C1 segment of cervical spinal cord (tissue), 14 donors: ENCODE results near the gene TNRC6C.
"Not testable (repeated sequence)": the region's sequence is repeated elsewhere in the genome, so short reads cannot be mapped to it uniquely, and the experiment has no call there.

Experiments used
- DNase-seq, 14 donors: peaks; one replicate each; lab custom pipeline; 2025; lab: John Stamatoyannopoulos, UW

TNRC6C gene

DNA sequence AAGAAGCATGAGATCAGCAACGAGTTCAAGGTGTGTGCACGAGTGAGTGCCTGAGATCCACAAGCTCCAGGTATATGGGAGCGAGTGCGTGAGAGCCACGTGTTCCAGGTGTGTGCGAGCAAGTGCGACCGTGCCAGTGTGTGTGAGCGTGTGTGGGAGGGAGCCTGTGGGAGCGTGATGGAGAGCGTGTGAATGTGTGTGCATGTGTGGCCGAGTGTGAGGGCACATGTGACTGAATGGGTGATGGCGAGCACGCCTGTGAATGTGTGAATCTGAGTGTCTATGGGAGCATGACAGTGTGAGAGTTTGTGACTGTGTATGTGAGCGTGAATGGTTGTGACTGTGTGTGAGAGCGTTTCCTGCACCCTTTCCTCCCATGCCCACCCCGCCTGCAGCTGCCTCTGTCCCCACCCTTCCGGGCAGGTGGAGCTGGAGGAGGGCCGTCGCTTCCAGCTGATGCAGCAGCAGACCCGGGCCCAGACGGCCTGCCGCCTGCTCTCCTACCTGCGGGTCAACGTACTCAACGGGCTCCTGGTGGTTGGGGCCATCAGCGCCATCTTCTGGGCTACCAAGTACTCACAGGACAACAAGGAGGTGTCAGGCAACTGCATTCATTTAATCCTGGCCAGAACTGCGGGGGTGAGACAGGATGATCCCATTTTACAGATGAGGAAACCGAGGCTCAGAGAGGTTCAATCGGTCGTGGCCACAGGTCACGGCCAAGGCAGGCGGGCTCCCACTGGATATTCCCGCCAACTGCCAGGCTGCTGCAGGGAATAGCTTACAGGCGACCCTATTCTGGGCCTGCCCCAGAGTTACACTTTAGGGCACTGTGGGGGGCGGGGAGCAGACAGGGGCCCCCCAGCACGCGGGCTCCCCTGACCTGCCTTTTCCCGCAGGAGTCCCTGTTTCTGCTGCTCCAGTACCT lies 175.7 kb downstream of the TNRC6C start:
- DNase-seq, result peak in 2 of 14 donors; percentile 12 to 23

- no peak for DNase-seq
Observed at GRCh38 chr17:78134899-78135385, 176.4 kb downstream of the TNRC6C start.

DNA sequence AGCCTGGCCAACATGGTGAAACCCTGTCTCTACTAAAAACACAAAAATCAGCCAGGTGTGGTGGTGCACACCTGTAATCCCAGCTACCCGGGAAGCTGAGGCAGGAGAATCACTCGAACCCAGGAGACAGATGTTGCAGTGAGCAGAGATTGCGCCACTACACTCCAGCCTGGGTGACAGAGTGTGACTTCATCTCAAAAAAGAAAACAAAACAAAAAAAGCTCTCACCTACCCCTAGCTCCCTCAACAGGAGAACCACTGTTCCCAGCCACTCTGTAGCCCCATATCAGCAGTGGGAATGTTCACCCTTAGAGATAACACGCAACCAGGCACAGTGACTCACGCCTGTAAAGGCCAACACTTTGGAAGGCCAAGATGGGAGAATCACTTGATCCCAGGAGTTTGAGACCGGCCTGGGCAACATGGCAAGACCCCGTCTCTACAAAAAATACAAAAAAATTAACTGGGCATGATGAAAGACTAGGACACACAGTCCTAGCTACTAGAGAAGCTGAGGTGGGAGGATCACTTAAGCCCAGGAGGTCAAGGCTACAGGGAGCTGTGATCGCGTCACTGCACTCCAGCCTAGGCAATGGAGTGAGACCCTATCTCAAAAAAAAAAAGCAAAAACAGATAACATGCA lies 177.5 kb downstream of the TNRC6C start:
- DNase-seq, result no peak

DNA sequence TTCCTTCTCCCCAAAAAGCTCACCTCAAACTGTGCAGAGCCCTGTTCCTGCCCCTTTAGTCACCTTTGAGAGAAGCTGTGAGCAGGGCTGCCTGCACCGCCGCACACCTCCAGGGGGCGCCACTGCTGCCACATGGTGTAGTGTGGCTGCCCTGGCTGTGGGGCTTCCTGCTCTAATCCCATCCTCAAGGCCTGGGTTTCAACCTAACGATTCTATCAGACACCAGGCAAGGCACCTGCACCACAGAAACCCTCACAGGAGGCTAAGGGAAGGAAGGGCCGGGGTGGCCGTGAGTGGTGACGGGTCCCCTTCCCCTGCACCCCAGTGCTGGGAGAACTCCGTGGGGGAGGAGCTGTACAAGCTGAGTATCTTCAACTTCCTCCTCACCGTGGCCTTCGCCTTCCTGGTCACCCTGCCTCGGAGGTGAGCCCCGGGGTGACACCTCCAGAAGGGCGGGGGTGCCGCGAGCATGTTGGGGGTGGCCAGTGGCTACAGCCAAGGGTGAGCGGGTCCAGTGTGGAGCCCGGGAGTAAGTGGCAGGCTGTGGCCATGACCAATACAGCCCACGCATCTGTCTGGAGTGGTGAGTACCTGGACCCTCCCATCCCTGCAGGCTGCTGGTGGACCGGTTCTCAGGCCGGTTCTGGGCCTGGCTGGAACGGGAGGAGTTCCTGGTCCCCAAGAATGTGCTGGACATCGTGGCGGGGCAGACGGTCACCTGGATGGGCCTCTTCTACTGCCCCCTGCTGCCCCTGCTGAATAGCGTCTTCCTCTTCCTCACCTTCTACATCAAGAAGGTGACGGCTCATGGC lies 179.1 kb downstream of the TNRC6C start:
- DNase-seq, result no peak

DNA sequence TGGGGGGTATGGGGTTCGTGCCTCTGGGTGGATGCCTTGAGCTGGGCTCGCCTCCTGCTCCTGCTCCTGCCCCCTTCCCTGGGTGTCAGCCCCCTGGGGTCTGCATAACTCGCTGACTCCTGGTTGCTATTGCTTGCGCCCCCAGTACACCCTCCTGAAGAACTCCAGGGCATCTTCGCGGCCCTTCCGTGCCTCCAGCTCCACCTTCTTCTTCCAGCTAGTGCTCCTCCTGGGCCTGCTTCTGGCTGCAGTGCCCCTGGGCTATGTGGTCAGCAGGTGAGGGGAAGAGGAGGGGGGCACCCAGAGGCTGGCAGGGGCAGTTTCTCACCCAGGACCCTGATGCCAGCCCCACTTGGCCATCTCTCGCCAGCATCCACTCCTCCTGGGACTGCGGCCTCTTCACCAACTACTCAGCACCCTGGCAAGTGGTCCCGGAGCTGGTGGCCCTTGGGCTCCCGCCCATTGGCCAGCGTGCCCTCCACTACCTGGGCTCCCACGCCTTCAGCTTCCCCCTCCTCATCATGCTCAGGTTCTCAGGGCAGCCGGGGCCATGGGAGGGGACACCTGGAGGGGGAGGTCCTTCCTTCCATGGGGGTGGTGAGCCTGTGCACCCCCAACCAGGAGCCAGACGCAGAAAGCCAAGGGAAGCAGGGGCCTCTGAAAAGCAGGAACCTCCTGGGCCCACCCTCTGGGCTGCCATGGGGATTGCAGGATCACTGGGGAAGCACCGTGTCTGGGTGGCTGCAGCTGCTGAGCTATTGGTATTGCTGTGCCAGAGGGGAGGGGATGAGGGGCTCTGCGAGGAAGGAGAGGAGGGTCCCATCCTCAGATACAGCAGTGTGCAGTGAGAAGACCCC lies 179.9 kb downstream of the TNRC6C start:
- DNase-seq, result no peak

- not testable (repeated sequence) for DNase-seq
Observed at GRCh38 chr17:78139861-78140168, 181.3 kb downstream of the TNRC6C start.

DNA sequence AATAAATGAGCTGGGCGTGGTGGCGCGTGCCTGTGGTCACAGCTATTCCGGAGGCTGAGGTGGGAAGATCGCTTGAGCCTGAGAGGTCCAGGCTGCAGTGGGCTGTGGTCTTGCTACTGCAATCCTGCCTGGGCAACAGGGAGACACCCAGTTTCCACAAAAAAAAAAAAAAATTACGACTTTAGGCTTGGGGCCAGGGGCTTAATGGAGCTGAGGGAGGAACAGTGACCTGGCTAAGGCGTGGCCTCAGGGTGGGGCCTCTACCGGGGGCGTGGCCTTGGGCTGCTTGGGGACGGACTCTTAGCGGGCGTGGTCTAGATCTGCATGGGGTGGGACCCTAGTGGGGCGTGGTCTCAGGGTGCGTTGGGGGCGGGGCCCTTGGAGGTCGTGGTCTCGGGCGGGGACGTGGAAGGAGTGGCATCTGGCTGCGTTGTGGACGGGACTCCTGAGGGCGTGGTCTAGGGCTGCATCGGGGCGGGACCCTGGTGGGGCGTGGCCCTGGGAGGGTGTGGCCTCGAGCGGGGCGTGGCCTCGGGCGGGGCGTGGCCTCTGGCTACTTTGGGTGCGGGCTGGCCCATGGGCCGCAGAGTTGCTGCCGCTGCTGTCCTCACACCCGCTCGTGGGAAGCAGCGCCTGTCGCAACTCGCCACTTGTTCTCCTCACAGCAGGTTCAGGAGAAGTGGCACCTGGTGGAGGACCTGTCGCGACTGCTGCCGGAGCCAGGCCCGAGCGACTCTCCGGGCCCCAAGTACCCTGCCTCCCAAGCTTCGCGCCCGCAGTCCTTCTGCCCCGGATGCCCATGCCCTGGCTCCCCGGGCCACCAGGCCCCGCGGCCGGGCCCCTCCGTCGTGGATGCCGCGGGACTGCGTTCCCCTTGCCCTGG lies 181.9 kb downstream of the TNRC6C start:
- DNase-seq, result peak in 5 of 14 donors; percentile 15 to 60 (median 35)

- DNase-seq, result no peak
Observed at GRCh38 chr17:78141437-78142118, 183.1 kb downstream of the TNRC6C start.

- DNase-seq, result no peak
Observed at GRCh38 chr17:78142119-78142861, 183.8 kb downstream of the TNRC6C start.

DNA sequence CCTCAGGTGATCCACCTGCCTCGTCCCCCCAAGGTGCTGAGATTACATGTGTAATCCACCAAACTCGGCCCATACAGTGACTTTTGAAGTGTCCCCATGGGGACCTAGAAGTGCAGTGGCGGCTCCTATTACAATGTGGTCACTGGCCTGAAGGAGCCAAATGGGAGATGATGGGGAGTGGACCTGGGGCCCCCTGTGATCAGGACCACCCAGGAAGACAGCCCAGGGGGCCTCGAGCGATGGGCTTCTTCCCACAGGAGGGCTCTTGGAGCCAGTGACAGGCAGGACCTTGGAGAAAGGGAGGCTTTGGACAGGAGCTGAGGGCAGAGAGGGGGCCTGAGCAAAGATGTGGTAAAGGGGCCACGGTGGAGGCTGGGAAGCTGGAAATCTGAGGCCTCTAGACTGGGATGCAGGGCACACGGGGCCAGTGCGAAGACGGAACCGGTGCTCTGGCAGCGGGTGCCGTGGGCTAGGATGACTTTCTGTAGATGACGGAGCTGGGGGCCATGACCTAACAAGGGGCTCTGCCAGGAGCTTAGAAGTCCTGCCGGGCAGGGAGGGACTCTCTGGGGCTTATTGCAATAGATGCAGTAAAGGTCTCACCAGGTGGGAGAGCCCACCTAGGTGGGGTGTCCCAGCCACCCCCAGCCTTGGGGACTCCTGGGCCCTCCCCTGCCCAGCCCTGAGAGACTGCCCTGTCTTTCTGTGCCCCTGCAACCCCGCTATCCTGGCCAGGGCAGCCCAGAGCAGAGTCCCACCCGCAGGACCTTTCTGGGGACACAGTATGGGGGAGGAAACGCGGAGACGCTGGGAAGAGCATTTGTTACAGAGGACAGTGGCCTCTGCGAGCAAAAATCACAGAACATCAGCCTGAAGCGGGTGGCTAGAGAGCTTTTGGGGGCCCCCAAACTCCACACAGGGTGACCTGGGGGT lies 185.0 kb downstream of the TNRC6C start:
- DNase-seq, result no peak

- DNase-seq, result peak in 10 of 14 donors; percentile 29 to 81 (median 70)
Observed at GRCh38 chr17:78144147-78144719, 185.7 kb downstream of the TNRC6C start.

DNA sequence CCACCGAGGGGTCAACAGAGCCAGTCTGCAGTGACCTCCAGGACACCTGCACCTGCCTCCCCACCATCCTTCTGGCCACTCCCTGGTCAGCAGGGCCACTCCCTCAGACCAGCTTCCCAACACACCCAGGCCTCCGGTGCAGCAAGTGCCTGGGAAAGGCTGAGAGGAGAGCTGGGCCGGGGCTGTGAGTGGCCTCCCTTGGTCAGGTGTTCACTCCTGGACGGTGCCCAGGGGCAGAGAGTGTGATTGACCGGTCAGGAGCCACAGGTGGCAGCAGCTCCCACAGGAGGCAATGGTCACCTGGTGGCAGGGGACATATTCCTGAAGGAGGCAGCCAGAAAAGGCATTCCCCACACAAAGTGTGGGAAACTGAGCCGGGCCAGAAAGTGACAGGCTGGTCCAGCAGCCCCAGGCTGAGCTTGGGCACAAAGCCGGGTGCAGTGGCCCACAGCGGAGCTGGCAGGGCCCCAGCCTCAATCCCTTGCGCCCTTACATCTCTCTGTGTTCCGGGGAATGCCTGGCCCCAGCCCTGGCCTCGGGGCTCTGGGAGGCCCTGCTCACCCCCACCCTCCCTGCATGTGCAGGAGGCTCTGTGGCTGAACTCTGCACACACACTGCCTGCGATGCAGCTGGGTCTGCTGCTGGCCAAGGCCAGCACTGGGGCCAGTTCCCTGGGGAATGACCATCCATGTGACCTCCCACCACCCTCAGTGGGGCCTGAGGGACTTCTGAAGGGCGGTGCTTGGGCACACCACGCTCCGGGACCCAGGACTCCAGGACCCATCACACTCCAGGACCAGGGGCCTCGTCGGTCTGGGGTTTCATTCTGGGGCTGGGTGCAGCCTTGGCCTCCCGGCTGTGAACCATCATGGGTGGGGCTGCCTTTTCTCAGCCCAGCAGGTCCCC lies 186.5 kb downstream of the TNRC6C start:
- DNase-seq, result peak in 10 of 14 donors; percentile 34 to 78 (median 50)

DNA sequence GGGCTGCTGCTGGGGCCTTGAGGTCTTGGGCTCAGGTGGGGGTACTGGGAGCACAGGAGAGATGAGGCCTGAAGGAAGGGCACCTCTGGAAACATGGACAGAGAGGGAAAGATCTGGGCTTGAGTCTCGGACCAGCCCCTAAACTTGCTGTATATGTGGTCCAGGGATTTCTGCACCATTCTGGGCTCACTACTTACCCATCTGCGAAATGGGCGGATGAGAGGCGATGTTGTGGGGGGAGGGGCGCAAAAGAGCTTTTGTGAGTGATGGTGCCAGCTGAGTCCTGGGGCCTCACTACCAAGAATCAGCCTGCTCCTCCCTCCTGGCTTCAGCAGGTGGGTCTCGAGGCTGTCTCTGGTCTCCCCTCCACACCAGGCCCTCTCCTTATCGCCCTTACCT lies 188.0 kb downstream of the TNRC6C start:
- no peak for DNase-seq

- DNase-seq, result no peak
Observed at GRCh38 chr17:78146881-78147280, 188.4 kb downstream of the TNRC6C start.

DNA sequence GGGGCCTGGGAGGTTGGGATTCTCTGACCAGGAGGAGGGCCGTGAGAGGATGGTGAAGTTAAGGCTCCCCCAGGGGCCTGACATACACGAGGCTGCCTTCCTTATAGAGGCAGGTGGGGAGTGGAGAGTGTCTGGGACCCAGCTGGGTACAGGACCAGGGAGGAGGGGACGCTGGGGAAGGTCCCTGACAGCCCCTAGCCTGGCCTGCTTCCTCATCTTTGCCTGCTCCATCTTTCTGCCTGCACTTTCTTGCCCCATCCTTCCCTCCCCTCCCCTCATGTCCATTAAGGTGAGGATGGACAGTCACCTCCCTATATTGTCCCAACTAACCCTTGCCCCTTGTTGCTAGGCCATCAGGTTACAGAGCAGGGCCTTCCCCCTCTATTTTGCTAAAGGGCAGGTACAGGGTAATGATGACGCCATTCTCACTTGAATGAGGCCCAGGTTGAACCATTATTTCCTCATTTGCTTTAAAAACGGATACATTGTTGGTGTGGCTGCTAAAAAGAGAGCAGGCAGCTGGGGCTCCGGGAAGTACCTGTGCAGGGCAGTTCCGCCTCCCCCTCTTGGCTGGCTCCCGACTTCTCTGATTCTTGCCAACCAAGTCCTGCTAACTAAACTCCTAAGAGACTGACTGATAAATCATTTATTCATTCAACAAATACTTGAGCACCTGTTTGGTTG lies 189.0 kb downstream of the TNRC6C start:
- no peak for DNase-seq
